HG02981 (cell line): Measurements from ENCODE around the gene SLC2A1.

Source experiments
- ATAC-seq: cut with Tn5 transposase; IDR thresholded peaks from one replicate; pipeline ENCODE4 v1.9.1; 2021; ENCODE audit warnings: mild to moderate bottlenecking, moderate library complexity; ENCODE audit not compliant: unreplicated experiment

SLC2A1 gene

GRCh38 chr1:42961312-42962091 lies 2.8 kb upstream of the SLC2A1 start:
- ATAC-seq: no peak

DNA sequence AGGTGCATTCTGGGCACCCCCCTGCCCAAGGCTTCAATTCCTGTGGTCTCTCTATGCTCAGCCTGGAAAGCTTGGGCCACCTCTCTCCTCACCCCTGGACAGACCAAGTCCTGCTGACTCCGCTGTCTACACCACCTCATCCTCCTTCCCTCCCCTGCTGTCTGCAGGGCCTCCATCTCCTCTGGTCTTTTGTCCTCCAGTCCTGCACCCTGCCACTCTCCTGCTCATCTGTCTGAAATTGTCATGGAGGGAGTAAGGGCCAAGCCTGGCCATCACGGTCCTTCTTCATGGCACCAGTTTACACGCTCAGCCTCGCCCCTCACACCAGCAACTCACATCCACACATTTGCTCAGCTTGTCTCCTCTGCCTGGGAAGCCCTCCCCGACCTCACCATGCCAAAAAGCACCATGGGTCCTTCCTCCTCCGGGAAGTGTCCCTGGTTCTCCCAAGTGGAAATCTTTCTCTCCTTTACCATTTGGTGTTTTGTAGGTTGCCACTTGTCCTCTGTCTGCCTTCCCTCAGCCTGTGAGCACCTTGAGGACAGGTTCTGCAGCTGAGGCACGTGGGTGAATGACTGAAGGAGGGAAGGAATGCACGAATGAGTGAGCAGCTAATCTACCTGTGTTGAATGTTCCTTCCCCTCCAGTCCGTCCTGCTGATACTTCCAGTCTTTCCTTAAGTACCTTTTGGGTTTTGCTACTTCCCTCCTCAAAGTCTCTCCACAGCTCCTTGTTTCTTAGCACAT lies 2.1 kb upstream of the SLC2A1 start:
- ATAC-seq: no peak

DNA sequence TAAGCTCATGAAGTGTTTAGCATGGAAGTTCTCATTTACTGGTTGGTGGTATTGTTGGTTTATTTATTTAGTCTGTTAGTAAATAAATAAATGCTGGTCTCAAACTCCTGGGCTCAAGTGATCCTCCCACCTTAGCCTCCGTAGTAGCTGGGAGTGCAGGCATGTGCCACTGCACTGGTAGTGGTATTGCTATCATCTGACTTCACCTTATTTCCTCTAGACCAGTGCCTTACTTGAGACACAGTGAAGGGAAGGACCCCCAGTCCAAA lies 1.4 kb upstream of the SLC2A1 start:
- no peak for ATAC-seq

GRCh38 chr1:42957880-42958487 lies 684 bp downstream of the SLC2A1 start:
- peak; percentile 52 for ATAC-seq

GRCh38 chr1:42957229-42957879 lies 1.3 kb downstream of the SLC2A1 start:
- ATAC-seq: no peak

DNA sequence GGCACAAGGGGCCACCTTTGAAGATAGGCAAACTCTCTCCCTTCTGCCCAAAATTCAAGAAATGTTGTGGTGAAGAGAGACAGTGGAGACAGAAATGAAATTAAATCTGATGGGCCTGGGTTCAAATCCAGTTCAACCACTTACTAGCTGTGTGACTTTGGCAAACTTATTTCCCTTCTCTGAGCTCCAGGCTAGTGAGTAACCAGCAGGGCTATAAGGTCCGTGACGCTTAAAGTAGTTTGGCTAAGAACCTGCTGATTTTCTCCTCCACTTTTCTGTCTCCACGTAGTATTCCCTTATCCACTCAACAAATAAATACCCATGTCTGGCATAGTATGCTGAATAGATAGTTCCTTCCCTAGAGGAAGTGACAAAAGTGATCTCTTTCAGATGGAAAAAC lies 1.9 kb downstream of the SLC2A1 start:
- ATAC-seq: no peak

- no peak for ATAC-seq
Measured at GRCh38 chr1:42955311-42956063, 3.2 kb downstream of the SLC2A1 start.

- ATAC-seq: no peak
Measured at GRCh38 chr1:42953182-42954180, 5.2 kb downstream of the SLC2A1 start.

DNA sequence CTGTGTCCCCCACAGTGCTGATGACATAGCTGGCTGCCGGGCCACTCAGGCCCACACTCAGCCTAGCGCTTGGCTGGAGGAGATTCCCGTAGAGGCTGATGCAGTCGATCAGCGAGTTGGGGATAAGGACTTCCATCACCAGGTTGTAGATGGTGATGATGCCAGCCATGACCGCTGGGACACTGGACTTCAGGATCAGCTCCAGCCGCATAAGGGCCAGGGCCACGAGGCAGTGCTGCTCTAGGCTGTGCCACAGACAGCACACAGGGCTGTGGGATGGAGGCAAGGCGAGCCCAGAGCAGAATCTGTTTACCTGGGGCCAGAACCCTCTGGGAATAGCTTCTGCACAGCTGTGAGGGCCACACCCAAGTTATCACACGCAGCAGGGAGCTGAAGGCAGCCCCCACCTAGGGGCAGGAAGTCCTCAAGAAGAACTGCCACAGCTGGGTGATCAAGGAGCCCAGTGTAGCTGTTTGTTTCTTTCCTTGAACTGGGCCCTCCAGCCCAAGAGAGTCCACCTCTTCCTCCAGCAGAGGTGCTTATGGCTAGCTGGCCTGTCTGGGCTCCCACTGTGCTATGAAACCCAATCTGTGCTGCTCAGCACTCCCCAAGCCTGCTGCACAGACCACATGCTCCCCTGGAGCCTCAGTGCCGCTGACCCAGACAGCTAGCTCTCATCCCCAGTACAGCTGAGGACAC lies 6.2 kb downstream of the SLC2A1 start:
- peak; percentile 48 for ATAC-seq

DNA sequence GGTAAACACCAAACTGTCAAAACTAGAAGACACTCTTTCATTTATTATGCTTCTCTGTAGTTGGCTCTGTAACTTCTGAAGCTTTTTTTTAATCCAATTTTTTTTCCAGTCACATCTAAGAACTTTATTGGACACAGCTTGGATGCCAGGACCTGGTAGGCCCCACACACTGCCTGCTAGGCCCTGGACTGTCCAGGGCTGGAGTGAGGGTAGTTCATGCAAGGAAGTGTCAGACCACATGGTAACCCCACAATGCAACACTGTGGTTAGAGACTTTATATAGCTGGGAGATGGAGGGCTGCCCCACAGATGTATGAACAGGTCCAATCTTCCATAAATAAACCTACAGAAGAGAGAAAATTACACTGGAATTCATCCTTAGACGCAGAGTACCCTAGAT lies 7.1 kb downstream of the SLC2A1 start:
- ATAC-seq: no peak

GRCh38 chr1:42950116-42950481 lies 8.6 kb downstream of the SLC2A1 start:
- no peak for ATAC-seq

GRCh38 chr1:42949312-42950115 lies 9.2 kb downstream of the SLC2A1 start:
- ATAC-seq: no peak

DNA sequence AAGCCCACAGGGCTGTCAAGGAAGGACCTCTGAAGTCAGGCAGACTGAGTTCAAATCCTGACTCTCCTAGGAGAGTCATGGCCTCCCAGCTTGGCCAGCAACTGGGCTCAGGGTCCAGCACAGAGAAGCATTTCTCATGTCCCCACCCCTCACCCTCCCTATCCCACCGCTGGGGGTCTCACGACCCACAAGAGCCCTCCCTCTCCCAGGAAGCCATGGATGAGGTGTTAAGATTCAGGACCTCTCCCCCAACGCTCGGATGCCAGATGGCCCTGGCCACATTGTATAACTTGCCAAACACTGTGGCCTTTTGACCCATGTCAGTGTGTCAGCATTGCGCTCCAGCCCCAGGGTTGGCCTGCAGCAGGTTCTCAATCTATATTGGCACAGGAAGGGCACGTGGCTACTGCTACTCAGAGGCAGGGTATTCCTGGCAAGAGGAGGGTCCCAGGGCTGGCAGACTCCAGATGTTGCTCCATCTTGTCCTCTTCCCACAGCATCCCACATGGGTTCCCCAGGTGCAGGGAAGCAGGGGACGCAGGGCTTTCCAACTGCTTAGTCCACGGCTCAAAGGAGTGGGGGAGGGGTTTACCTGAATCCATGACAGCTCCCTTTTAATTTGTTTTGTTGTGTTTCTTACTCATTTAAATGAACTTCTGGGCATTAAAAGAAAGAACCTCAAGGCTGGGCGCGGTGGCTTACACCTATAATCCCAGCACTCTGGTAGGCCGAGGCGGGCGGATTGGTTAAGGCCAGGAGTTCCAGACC lies 10.5 kb downstream of the SLC2A1 start:
- no peak for ATAC-seq

DNA sequence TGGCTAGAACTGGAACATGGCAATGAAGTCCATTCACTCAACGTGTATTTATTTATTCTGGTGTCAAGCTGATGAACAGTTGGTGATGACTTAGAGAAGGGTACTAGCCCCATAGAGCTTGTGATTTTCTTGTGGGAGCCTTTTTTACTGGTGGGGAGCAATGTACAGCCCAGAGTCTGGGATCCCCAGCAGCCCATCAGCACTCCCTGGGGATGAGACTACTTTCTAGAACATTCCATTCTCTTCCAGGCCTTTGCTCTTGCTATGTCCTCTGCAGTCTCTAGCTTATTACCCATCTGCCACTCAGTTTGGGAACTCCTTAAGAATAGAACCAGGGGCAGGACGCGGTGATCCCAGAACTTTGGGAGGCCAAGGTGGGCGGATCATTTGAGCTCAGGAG lies 11.6 kb downstream of the SLC2A1 start:
- no peak for ATAC-seq

GRCh38 chr1:42946120-42946898 lies 12.4 kb downstream of the SLC2A1 start:
- no peak for ATAC-seq

DNA sequence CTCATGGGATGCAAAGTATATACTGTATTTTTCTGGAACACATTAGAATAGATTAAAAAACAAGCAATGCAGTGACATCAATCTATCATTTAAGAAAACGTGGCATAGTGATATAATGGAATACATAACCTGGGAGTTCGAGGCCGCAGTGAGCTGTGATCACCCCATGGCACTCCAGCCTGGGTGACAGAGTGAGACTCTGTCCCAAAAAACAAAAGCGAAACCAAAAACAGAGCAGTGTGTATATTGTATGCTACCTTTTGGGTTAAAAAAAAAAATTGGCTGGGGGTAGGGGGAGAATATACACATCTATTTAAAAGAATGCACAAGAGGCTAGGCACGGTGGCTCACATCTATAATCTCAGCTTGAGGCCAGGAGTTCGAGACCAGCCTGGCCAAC lies 13.5 kb downstream of the SLC2A1 start:
- no peak for ATAC-seq
